ENCODE data around the gene SLC31A1. TPM values are rescaled to one million over a fixed set of nuclear protein-coding genes. Genes with fewer than 3 reads are reported as not detected.
"Not testable (repeated sequence)": the region's sequence is repeated elsewhere in the genome, so short reads cannot be mapped to it uniquely, and the experiment has no call there.

Gene SLC31A1
- polyA plus RNA-seq, 1 donor (not counting 4 experiments of a cell fraction or from before 2014, with no cell fraction given): 20.3 TPM

DNA sequence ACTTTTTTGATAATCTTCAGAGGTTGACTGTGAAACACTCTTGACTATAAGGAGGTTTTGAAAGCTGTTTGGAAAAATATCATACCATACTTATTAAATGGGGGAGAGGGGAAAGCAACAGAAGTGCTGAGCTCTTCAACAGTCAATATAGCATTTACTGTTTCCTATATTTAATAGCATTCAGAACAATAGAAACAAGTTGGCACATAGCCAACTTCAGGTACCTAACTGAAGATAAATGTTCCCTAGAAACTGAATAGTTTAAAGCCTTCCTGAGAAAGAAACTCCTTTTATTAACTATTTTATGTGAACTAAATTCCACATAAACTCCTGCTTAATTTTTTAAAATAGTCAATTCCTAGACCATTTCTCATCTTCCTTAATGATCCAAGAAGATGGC, 26.3 kb downstream of the SLC31A1 start:
- dilution Hi-C loops (cut with MboI; ENCODE audit: extremely low pct_ligation_motif_present, low sequenced_read_pairs): no loop called here
- H3K4me2 ChIP-seq (ENCODE audit: control insufficient read depth, extremely low read depth, insufficient read depth, low read depth, low read length): no peak overlapping the region
- H3K4me3 ChIP-seq (ENCODE audit: control insufficient read depth in 2 of 3, extremely low read depth in 1 of 3, insufficient read depth in 2 of 3, low read depth in 1 of 3, low read length in 3 of 3): no peak overlapping the region
- no peaks in the 10 kb centered on the region for H3K9me1 ChIP-seq (ENCODE audit: control insufficient read depth, extremely low read depth, insufficient read depth, low read length)
- no peaks in the 10 kb centered on the region for H3K4me1 ChIP-seq (ENCODE audit: control insufficient read depth, extremely low read depth, insufficient read depth, low read length)
- no peak for FAIRE-seq
- no peak overlapping the region for H2AFZ ChIP-seq (ENCODE audit: control insufficient read depth, low read length)
- TF ChIP-seq EZH2 (IDR thresholded peaks at IDR 0.05; ENCODE audit: low read length): no peak
- TF ChIP-seq, protein P1, sequence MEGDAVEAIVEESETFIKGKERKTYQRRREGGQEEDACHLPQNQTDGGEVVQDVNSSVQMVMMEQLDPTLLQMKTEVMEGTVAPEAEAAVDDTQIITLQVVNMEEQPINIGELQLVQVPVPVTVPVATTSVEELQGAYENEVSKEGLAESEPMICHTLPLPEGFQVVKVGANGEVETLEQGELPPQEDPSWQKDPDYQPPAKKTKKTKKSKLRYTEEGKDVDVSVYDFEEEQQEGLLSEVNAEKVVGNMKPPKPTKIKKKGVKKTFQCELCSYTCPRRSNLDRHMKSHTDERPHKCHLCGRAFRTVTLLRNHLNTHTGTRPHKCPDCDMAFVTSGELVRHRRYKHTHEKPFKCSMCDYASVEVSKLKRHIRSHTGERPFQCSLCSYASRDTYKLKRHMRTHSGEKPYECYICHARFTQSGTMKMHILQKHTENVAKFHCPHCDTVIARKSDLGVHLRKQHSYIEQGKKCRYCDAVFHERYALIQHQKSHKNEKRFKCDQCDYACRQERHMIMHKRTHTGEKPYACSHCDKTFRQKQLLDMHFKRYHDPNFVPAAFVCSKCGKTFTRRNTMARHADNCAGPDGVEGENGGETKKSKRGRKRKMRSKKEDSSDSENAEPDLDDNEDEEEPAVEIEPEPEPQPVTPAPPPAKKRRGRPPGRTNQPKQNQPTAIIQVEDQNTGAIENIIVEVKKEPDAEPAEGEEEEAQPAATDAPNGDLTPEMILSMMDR (optimal IDR thresholded peaks at IDR 0.05 in 1 of 3, IDR thresholded peaks at IDR 0.05 in 1 of 3, conservative IDR thresholded peaks at IDR 0.05 in 1 of 3; ENCODE audit: extremely low read depth in 1 of 3, insufficient read depth in 2 of 3, low read length in 3 of 3): no peak
- no peak overlapping the region for H3K9ac ChIP-seq (ENCODE audit: control insufficient read depth, extremely low read depth, insufficient read depth, low read length)
- H3K79me2 ChIP-seq (ENCODE audit: control insufficient read depth, insufficient read depth, low read length): no peaks in the 10 kb centered on the region
- no peaks in the 10 kb centered on the region for H3K36me3 ChIP-seq (ENCODE audit: control insufficient read depth in 2 of 2, extremely low read depth in 1 of 2, insufficient read depth in 2 of 2, low read length in 2 of 2)
- no peaks in the 10 kb centered on the region for H3K9me3 ChIP-seq (ENCODE audit: control insufficient read depth, low read depth, low read length)
- no peaks in the 10 kb centered on the region for H3K27me3 ChIP-seq (ENCODE audit: control insufficient read depth, extremely low read depth, insufficient read depth, low read length)
- no peak overlapping the region for H3K27ac ChIP-seq (ENCODE audit: control insufficient read depth, insufficient read depth, low read length)
- H4K20me1 ChIP-seq (ENCODE audit: control insufficient read depth, extremely low read depth, insufficient read depth, low read length): no peaks in the 10 kb centered on the region
- no peak for DNase-seq (ENCODE audit: low read depth, low spot score)

GRCh38 chr9:113249661-113250060, 28.3 kb downstream of the SLC31A1 start:
- dilution Hi-C loops (cut with MboI; ENCODE audit: extremely low pct_ligation_motif_present, low sequenced_read_pairs); H2AFZ ChIP-seq (ENCODE audit: control insufficient read depth, low read length); H3K9me1 ChIP-seq (ENCODE audit: control insufficient read depth, extremely low read depth, insufficient read depth, low read length); H3K9ac ChIP-seq (ENCODE audit: control insufficient read depth, extremely low read depth, insufficient read depth, low read length); DNase-seq (ENCODE audit: low read depth, low spot score); FAIRE-seq; H3K36me3 ChIP-seq (ENCODE audit: control insufficient read depth in 2 of 2, extremely low read depth in 1 of 2, insufficient read depth in 2 of 2, low read length in 2 of 2); H3K4me1 ChIP-seq (ENCODE audit: control insufficient read depth, extremely low read depth, insufficient read depth, low read length); H3K9me3 ChIP-seq (ENCODE audit: control insufficient read depth, low read depth, low read length); H3K4me3 ChIP-seq (ENCODE audit: control insufficient read depth in 2 of 3, extremely low read depth in 1 of 3, insufficient read depth in 2 of 3, low read depth in 1 of 3, low read length in 3 of 3); H3K79me2 ChIP-seq (ENCODE audit: control insufficient read depth, insufficient read depth, low read length); H3K27ac ChIP-seq (ENCODE audit: control insufficient read depth, insufficient read depth, low read length); H3K27me3 ChIP-seq (ENCODE audit: control insufficient read depth, extremely low read depth, insufficient read depth, low read length); H3K4me2 ChIP-seq (ENCODE audit: control insufficient read depth, extremely low read depth, insufficient read depth, low read depth, low read length); H4K20me1 ChIP-seq (ENCODE audit: control insufficient read depth, extremely low read depth, insufficient read depth, low read length): not testable (repeated sequence)

GRCh38 chr9:113250807-113251206, 29.5 kb downstream of the SLC31A1 start:
- no peak overlapping the region for H2AFZ ChIP-seq (ENCODE audit: control insufficient read depth, low read length)
- no peaks in the 10 kb centered on the region for H3K79me2 ChIP-seq (ENCODE audit: control insufficient read depth, insufficient read depth, low read length)
- no peak for FAIRE-seq
- dilution Hi-C loops (cut with MboI; ENCODE audit: extremely low pct_ligation_motif_present, low sequenced_read_pairs): no loop called here
- H3K4me3 ChIP-seq (ENCODE audit: control insufficient read depth in 2 of 3, extremely low read depth in 1 of 3, insufficient read depth in 2 of 3, low read depth in 1 of 3, low read length in 3 of 3): no peak overlapping the region
- no peaks in the 10 kb centered on the region for H3K9me3 ChIP-seq (ENCODE audit: control insufficient read depth, low read depth, low read length)
- TF ChIP-seq, protein P1 (optimal IDR thresholded peaks at IDR 0.05 in 1 of 3, IDR thresholded peaks at IDR 0.05 in 1 of 3, conservative IDR thresholded peaks at IDR 0.05 in 1 of 3; ENCODE audit: extremely low read depth in 1 of 3, insufficient read depth in 2 of 3, low read length in 3 of 3): no peak
- TF ChIP-seq EZH2 (IDR thresholded peaks at IDR 0.05; ENCODE audit: low read length): no peak
- H3K9me1 ChIP-seq (ENCODE audit: control insufficient read depth, extremely low read depth, insufficient read depth, low read length): no peaks in the 10 kb centered on the region
- no peak overlapping the region for H3K9ac ChIP-seq (ENCODE audit: control insufficient read depth, extremely low read depth, insufficient read depth, low read length)
- H3K27ac ChIP-seq (ENCODE audit: control insufficient read depth, insufficient read depth, low read length): no peak overlapping the region
- H3K36me3 ChIP-seq (ENCODE audit: control insufficient read depth in 2 of 2, extremely low read depth in 1 of 2, insufficient read depth in 2 of 2, low read length in 2 of 2): no peaks in the 10 kb centered on the region
- no peaks in the 10 kb centered on the region for H3K4me1 ChIP-seq (ENCODE audit: control insufficient read depth, extremely low read depth, insufficient read depth, low read length)
- no peak overlapping the region for H3K4me2 ChIP-seq (ENCODE audit: control insufficient read depth, extremely low read depth, insufficient read depth, low read depth, low read length)
- H3K27me3 ChIP-seq (ENCODE audit: control insufficient read depth, extremely low read depth, insufficient read depth, low read length): no peaks in the 10 kb centered on the region
- H4K20me1 ChIP-seq (ENCODE audit: control insufficient read depth, extremely low read depth, insufficient read depth, low read length): no peaks in the 10 kb centered on the region
- DNase-seq (ENCODE audit: low read depth, low spot score): no peak

Data from keratinocyte (primary cell).